IMR-90 (cell line): ENCODE data around the gene LIMCH1. TPM values are rescaled to one million over a fixed set of nuclear protein-coding genes. Genes with fewer than 3 reads are reported as not detected.

ENCODE experiments used
- ATAC-seq: fragments of 200-7000 bp; cut with Tn5 transposase; 2 replicates; pipeline ENCODE4 v1.9.1; 2020; ENCODE audit warnings: low read depth, mild to moderate bottlenecking, moderate library complexity
- BruUV-seq: library from RNA; stranded (reverse); fragments of 400-500 nt; replicated peaks from 2 replicates; lab custom pipeline; 2021; lab: Mats Ljungman, UMichigan
- CTCF ChIA-PET: fragments of 300-600 bp; formaldehyde crosslinking; extraction: SDS; loops from one replicate; lab custom pipeline; 2021; ENCODE audit warnings: antibody characterized with exemption; lab: Yijun Ruan, JAX
- POLR2A ChIA-PET: fragments of 300-600 bp; sonication (Branson Sonifier 250); formaldehyde crosslinking; loops from one replicate; lab custom pipeline; 2022; ENCODE audit warnings: antibody characterized with exemption; ENCODE audit not compliant: unreplicated experiment; lab: Charles Lee
- DNase-seq: peaks from one replicate; pipeline ENCODE4 v3.0.0; 2013
- H2AFZ ChIP-seq: replicated peaks from 2 replicates; pipeline ENCODE3; 2013; ENCODE audit warnings: low read length, mild to moderate bottlenecking; ENCODE audit not compliant: poor library complexity
- H2AK5ac ChIP-seq: 2 replicates; pipeline ENCODE4 v1.6.1; 2013; ENCODE audit warnings: low read depth, low read length, inconsistent platforms
- H2AK9ac ChIP-seq: replicated peaks from 2 replicates; pipeline ENCODE3; 2013; ENCODE audit warnings: mild to moderate bottlenecking, low read depth, low read length, moderate library complexity; ENCODE audit not compliant: poor library complexity
- H2BK120ac ChIP-seq: 2 replicates; pipeline ENCODE4 v1.6.1; 2013; ENCODE audit warnings: low read depth, low read length, inconsistent platforms
- H2BK15ac ChIP-seq: 3 replicates; pipeline ENCODE4 v1.6.1; 2013; ENCODE audit warnings: low read depth, low read length, inconsistent platforms
- H2BK20ac ChIP-seq: 2 replicates; pipeline ENCODE4 v1.6.1; 2013; ENCODE audit warnings: low read depth, mild to moderate bottlenecking, inconsistent platforms, low read length, moderate library complexity
- H2BK5ac ChIP-seq: 2 replicates; pipeline ENCODE4 v1.6.1; 2013; ENCODE audit warnings: mild to moderate bottlenecking, low read depth, low read length, inconsistent platforms; ENCODE audit not compliant: poor library complexity, severe bottlenecking
- H3K14ac ChIP-seq: replicated peaks from 2 replicates; pipeline ENCODE4 v1.6.1; 2013; ENCODE audit warnings: low read depth, low read length, inconsistent platforms
- H3K18ac ChIP-seq: 2 replicates; pipeline ENCODE4 v1.6.1; 2013; ENCODE audit warnings: low read depth, low read length, control low read depth
- H3K23ac ChIP-seq: 2 replicates; pipeline ENCODE4 v1.6.1; 2013; ENCODE audit warnings: low read depth, low read length, inconsistent platforms
- H3K27ac ChIP-seq: 2 replicates; pipeline ENCODE4 v1.5.1; 2013; ENCODE audit warnings: mild to moderate bottlenecking, control low read depth, low read length; ENCODE audit not compliant: insufficient read depth
- H3K27me3 ChIP-seq: 2 replicates; pipeline ENCODE4 v1.6.1; 2013; ENCODE audit warnings: low read length; ENCODE audit not compliant: control insufficient read depth, insufficient read depth
- H3K36me3 ChIP-seq: 2 replicates; pipeline ENCODE4 v1.6.1; 2013; ENCODE audit warnings: low read length, mixed read lengths; ENCODE audit not compliant: control insufficient read depth, insufficient read depth
- H3K4ac ChIP-seq: 2 replicates; pipeline ENCODE4 v1.6.1; 2013; ENCODE audit warnings: low read depth, low read length, inconsistent platforms
- H3K4me1 ChIP-seq: 2 replicates; pipeline ENCODE4 v1.6.1; 2013; ENCODE audit warnings: low read length, mixed read lengths; ENCODE audit not compliant: control insufficient read depth, insufficient read depth
- H3K4me2 ChIP-seq: 2 replicates; pipeline ENCODE4 v1.6.1; 2013; ENCODE audit warnings: low read depth, mild to moderate bottlenecking, control low read depth, low read length, moderate library complexity
- H3K4me3 ChIP-seq: 2 replicates; pipeline ENCODE4 v1.5.1; 2013; ENCODE audit warnings: low read depth, mild to moderate bottlenecking, control low read depth, low read length, moderate library complexity; ENCODE audit not compliant: insufficient read depth
- H3K56ac ChIP-seq: 2 replicates; pipeline ENCODE4 v1.6.1; 2013; ENCODE audit warnings: low read length, inconsistent platforms; ENCODE audit not compliant: insufficient read depth; ENCODE audit errors: extremely low read depth
- H3K79me1 ChIP-seq, 2 experiments: 2 replicates each; pipeline ENCODE4 v1.6.1; 2013; ENCODE audit warnings: low read length in 2 of 2, inconsistent platforms in 1 of 2, low read depth in 1 of 2
- H3K9ac ChIP-seq: 2 replicates; pipeline ENCODE4 v1.6.1; 2013; ENCODE audit warnings: low read depth, low read length, control low read depth
- H3K9me1 ChIP-seq: 2 replicates; pipeline ENCODE4 v1.6.1; 2013; ENCODE audit warnings: low read length, inconsistent platforms; ENCODE audit not compliant: insufficient read depth
- H3K9me3 ChIP-seq: 2 replicates; pipeline ENCODE4 v1.6.1; 2013; ENCODE audit warnings: low read length; ENCODE audit not compliant: control insufficient read depth, insufficient read depth
- H4K20me1 ChIP-seq: 2 replicates; pipeline ENCODE4 v1.6.1; 2013; ENCODE audit warnings: low read length, inconsistent platforms; ENCODE audit not compliant: insufficient read depth
- H4K5ac ChIP-seq: 2 replicates; pipeline ENCODE4 v1.6.1; 2013; ENCODE audit warnings: mild to moderate bottlenecking, low read depth, low read length, control low read depth
- H4K8ac ChIP-seq, 2 experiments: 2 replicates each; pipeline ENCODE4 v1.6.1; 2013; ENCODE audit warnings: low read depth in 2 of 2, low read length in 2 of 2, control low read depth in 1 of 2, inconsistent platforms in 1 of 2
- H4K91ac ChIP-seq: 2 replicates; pipeline ENCODE4 v1.6.1; 2013; ENCODE audit warnings: low read depth, low read length, inconsistent platforms; ENCODE audit not compliant: insufficient read depth
- CEBPB ChIP-seq: IDR thresholded peaks from 2 replicates; pipeline ENCODE4 v1.6.1; 2012; ENCODE audit warnings: low read depth, low read length, improper control_type of control experiment
- CHD1 ChIP-seq: IDR thresholded peaks from 2 replicates; pipeline ENCODE4 v1.6.1; 2012; ENCODE audit warnings: low read depth, low read length, improper control_type of control experiment
- FOS ChIP-seq: fragments of 150-350 bp; IDR thresholded peaks from 2 replicates; pipeline ENCODE4 v1.6.1; 2016; ENCODE audit warnings: low read depth, low read length
- MAFK ChIP-seq: IDR thresholded peaks from 2 replicates; pipeline ENCODE4 v1.6.1; 2012; ENCODE audit warnings: low read depth, low read length, improper control_type of control experiment
- MAZ ChIP-seq: IDR thresholded peaks from 2 replicates; pipeline ENCODE4 v1.6.1; 2012; ENCODE audit warnings: low read depth, mild to moderate bottlenecking, low read length, improper control_type of control experiment, moderate library complexity, borderline replicate concordance
- MXI1 ChIP-seq: IDR thresholded peaks from 2 replicates; pipeline ENCODE4 v1.6.1; 2012; ENCODE audit warnings: low read depth, mild to moderate bottlenecking, low read length, moderate library complexity, borderline replicate concordance
- NFE2L2 ChIP-seq: fragments of 150-350 bp; IDR thresholded peaks from 2 replicates; pipeline ENCODE4 v1.6.1; 2016; ENCODE audit warnings: low read depth, mild to moderate bottlenecking, low read length
- POLR2A ChIP-seq: IDR thresholded peaks from 2 replicates; pipeline ENCODE4 v1.6.1; 2012; ENCODE audit warnings: mild to moderate bottlenecking, low read depth, low read length
- RAD21 ChIP-seq: IDR thresholded peaks from 2 replicates; pipeline ENCODE4 v1.6.1; 2012; ENCODE audit warnings: low read length, improper control_type of control experiment
- RFX5 ChIP-seq: IDR thresholded peaks from 2 replicates; pipeline ENCODE4 v1.8.0; 2012; ENCODE audit warnings: low read depth, mild to moderate bottlenecking, low read length, moderate library complexity
- SMC3 ChIP-seq: fragments of 150-350 bp; IDR thresholded peaks from 2 replicates; pipeline ENCODE4 v1.6.1; 2016; ENCODE audit warnings: low read depth, mild to moderate bottlenecking, antibody characterized with exemption, low read length, moderate library complexity
- WGBS, 2 experiments: methylation state at CpG; one replicate each; pipeline versions ENCODE4 v1.1.5 to v1.1.7; 2013; ENCODE audit warnings: missing lambda C conversion rate in 2 of 2; ENCODE audit not compliant: insufficient read length in 1 of 2; ENCODE audit errors: extremely low coverage in 2 of 2; 5-methylcytosine and 5-hydroxymethylcytosine counted together
- dilution Hi-C: fragments of 300-500 bp; cut with HindIII; formaldehyde crosslinking; loops from one replicate; pipeline ENCODE4 v1.14.3; 2018; ENCODE audit warnings: low sequenced_read_pairs; ENCODE audit not compliant: unreplicated experiment
- in situ Hi-C: fragments of 300-500 bp; cut with MboI; formaldehyde crosslinking; loops from 3 replicates; pipeline ENCODE4 v1.14.3; 2019; ENCODE audit warnings: low sequenced_read_pairs, inconsistent platforms, mixed read lengths
- intact Hi-C: fragments of 100-400 bp; cut with micrococcal nuclease; formaldehyde crosslinking; loops from 2 replicates; pipeline ENCODE4 v1.10.0; 2022
- polyA plus RNA-seq, 3 experiments: library from polyadenylated mRNA; depleted of rRNA; stranded (reverse); fragments of >200 nt; gene quantifications; 2 replicates each; pipeline ENCODE4 v1.2.3, GENCODE V29; 2012; ENCODE audit warnings: low replicate concordance in 1 of 3
- total RNA-seq: library from RNA; depleted of rRNA; stranded (reverse); fragments of >200 nt; gene quantifications from 2 replicates; pipeline ENCODE4 v1.2.3, GENCODE V29; 2012
- TF ChIP-seq, protein P1 (sequence below): conservative IDR thresholded peaks from 2 replicates; pipeline ENCODE4 v1.5.1; 2012; ENCODE audit warnings: mild to moderate bottlenecking, low read depth, low read length, improper control_type of control experiment
- TF ChIP-seq, protein P2 (sequence below): fragments of 150-350 bp; IDR thresholded peaks from 2 replicates; pipeline ENCODE4 v1.6.1; 2016; ENCODE audit warnings: low read depth, mild to moderate bottlenecking, low read length, moderate library complexity, borderline replicate concordance
- TF ChIP-seq, protein P3 (sequence below): fragments of 150-350 bp; IDR thresholded peaks from 2 replicates; pipeline ENCODE4 v1.6.1; 2017; ENCODE audit warnings: mild to moderate bottlenecking, antibody characterized with exemption, low read length, low read depth

LIMCH1 gene
- total and polyA plus RNA-seq, 2 of the 4 experiments (the other 2 are of a cell fraction): 0.89 to 2.9 TPM

GRCh38 chr4:41504167-41504818, 33.7 kb upstream of the LIMCH1 start:
- no peak overlapping the region for H3K18ac ChIP-seq
- dilution Hi-C loops: no loop called here
- H4K5ac ChIP-seq: no peak overlapping the region
- H2AK5ac ChIP-seq: no peak overlapping the region
- no peak overlapping the region for H3K14ac ChIP-seq
- H3K56ac ChIP-seq: no peak overlapping the region
- no peaks in the 10 kb centered on the region for H3K9me3 ChIP-seq
- no peak overlapping the region for H3K4ac ChIP-seq
- DNase-seq (no peak), ATAC-seq (no peak)
- no peak overlapping the region for H2BK5ac ChIP-seq
- no peak overlapping the region for H2BK20ac ChIP-seq
- no CpG with 5 or more reads among the region's 2 CpGs for whole genome bisulfite sequencing, 2 experiments
- H3K79me1 ChIP-seq: no peaks in the 10 kb centered on the region
- peaks cover 2% of the 10 kb centered on the region; the same call in 1 of the 2 replicates for H3K4me1 ChIP-seq
- H3K9ac ChIP-seq: no peak overlapping the region
- no peak overlapping the region; a peak in 1 of 4 replicates for H4K8ac ChIP-seq
- no peak overlapping the region for H4K91ac ChIP-seq
- POLR2A ChIA-PET: no interaction called here
- no peaks in the 10 kb centered on the region for H4K20me1 ChIP-seq
- intact Hi-C loops: no loop called here
- BruUV-seq: no TSS peak
- no peak overlapping the region for H3K4me2 ChIP-seq
- H3K27ac ChIP-seq: no peak overlapping the region
- no peaks in the 10 kb centered on the region for H3K27me3 ChIP-seq
- H3K23ac ChIP-seq: no peak overlapping the region
- no peak overlapping the region for H2AK9ac ChIP-seq
- TF ChIP-seq POLR2A: no peak
- no peak for TF ChIP-seq MXI1
- no peak for TF ChIP-seq RAD21
- TF ChIP-seq, protein P1, sequence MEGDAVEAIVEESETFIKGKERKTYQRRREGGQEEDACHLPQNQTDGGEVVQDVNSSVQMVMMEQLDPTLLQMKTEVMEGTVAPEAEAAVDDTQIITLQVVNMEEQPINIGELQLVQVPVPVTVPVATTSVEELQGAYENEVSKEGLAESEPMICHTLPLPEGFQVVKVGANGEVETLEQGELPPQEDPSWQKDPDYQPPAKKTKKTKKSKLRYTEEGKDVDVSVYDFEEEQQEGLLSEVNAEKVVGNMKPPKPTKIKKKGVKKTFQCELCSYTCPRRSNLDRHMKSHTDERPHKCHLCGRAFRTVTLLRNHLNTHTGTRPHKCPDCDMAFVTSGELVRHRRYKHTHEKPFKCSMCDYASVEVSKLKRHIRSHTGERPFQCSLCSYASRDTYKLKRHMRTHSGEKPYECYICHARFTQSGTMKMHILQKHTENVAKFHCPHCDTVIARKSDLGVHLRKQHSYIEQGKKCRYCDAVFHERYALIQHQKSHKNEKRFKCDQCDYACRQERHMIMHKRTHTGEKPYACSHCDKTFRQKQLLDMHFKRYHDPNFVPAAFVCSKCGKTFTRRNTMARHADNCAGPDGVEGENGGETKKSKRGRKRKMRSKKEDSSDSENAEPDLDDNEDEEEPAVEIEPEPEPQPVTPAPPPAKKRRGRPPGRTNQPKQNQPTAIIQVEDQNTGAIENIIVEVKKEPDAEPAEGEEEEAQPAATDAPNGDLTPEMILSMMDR: no peak
- TF ChIP-seq, protein P2, sequence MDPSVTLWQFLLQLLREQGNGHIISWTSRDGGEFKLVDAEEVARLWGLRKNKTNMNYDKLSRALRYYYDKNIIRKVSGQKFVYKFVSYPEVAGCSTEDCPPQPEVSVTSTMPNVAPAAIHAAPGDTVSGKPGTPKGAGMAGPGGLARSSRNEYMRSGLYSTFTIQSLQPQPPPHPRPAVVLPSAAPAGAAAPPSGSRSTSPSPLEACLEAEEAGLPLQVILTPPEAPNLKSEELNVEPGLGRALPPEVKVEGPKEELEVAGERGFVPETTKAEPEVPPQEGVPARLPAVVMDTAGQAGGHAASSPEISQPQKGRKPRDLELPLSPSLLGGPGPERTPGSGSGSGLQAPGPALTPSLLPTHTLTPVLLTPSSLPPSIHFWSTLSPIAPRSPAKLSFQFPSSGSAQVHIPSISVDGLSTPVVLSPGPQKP: no peak
- no peak for TF ChIP-seq CEBPB
- TF ChIP-seq, protein P3, sequence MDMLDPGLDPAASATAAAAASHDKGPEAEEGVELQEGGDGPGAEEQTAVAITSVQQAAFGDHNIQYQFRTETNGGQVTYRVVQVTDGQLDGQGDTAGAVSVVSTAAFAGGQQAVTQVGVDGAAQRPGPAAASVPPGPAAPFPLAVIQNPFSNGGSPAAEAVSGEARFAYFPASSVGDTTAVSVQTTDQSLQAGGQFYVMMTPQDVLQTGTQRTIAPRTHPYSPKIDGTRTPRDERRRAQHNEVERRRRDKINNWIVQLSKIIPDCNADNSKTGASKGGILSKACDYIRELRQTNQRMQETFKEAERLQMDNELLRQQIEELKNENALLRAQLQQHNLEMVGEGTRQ: no peak
- TF ChIP-seq FOS: no peak
- no peak for TF ChIP-seq NFE2L2
- no peak for TF ChIP-seq RFX5
- no peak for TF ChIP-seq MAZ
- TF ChIP-seq SMC3: no peak
- TF ChIP-seq CHD1: no peak
- TF ChIP-seq MAFK: no peak
- no peak overlapping the region for H2AFZ ChIP-seq
- no peak overlapping the region for H3K4me3 ChIP-seq
- H3K36me3 ChIP-seq: no peaks in the 10 kb centered on the region
- no peak overlapping the region for H2BK120ac ChIP-seq
- H3K9me1 ChIP-seq: no peaks in the 10 kb centered on the region
- in situ Hi-C loops: no loop called here
- H2BK15ac ChIP-seq: no peak overlapping the region
- CTCF ChIA-PET: no interaction called here
